ENCODE measurements around the gene RLN3. TPM values are rescaled to one million over a fixed set of nuclear protein-coding genes. Genes with fewer than 3 reads are reported as not detected.
A peak's percentile ranks its signal among the peaks of the same experiment; 100 is the strongest.
"Not testable (repeated sequence)": the region's sequence is repeated elsewhere in the genome, so short reads cannot be mapped to it uniquely, and the experiment has no call there.

RLN3 gene
- total and polyA plus RNA-seq, 2 of the 8 experiments (the other 6 are each of a cell fraction or from before 2014, with no cell fraction given): not detected

- TF ChIP-seq, protein P1, sequence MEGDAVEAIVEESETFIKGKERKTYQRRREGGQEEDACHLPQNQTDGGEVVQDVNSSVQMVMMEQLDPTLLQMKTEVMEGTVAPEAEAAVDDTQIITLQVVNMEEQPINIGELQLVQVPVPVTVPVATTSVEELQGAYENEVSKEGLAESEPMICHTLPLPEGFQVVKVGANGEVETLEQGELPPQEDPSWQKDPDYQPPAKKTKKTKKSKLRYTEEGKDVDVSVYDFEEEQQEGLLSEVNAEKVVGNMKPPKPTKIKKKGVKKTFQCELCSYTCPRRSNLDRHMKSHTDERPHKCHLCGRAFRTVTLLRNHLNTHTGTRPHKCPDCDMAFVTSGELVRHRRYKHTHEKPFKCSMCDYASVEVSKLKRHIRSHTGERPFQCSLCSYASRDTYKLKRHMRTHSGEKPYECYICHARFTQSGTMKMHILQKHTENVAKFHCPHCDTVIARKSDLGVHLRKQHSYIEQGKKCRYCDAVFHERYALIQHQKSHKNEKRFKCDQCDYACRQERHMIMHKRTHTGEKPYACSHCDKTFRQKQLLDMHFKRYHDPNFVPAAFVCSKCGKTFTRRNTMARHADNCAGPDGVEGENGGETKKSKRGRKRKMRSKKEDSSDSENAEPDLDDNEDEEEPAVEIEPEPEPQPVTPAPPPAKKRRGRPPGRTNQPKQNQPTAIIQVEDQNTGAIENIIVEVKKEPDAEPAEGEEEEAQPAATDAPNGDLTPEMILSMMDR (IDR thresholded peaks at IDR 0.05; ENCODE audit: control extremely low read depth in 1 of 3, insufficient read depth in 1 of 3, low read depth in 1 of 3, low read length in 3 of 3): no peak
- TF ChIP-seq POLR2AphosphoS5 (IDR thresholded peaks at IDR 0.05; ENCODE audit: low read depth, low read length) (no peak), HDAC2 (IDR thresholded peaks at IDR 0.05; ENCODE audit: borderline replicate concordance in 1 of 2, low read depth in 2 of 2, low read length in 2 of 2) (0 out of 4 replicates have a peak, but pooled peaks of 1 of the 2 experiments have one; percentile 48)
Observed at GRCh38 chr19:14033946-14034345, 6.0 kb downstream of the RLN3 start (continued).

DNA sequence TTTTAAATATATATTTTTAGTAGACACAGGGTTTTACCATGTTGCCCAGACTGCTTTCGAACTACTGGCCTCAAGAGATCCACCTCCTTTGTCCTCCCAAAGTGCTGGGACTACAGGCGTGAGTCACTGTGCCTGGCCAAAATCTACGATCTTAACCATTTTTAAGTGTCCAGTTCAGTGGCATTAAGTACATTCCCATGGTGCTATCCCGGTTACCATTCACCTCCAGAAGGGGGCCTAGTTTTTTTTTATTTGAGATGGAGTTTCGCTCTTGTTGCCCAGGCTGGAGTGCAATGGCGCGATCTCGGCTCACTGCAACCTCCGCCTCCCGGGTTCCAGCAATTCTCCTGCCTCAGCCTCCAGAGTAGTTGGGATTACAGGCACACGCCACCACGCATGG, 7.2 kb downstream of the RLN3 start:
- not testable (repeated sequence) for H3K4me2 ChIP-seq (ENCODE audit: insufficient read depth in 1 of 2, low read depth in 2 of 2, low read length in 2 of 2); H2BK5ac ChIP-seq (ENCODE audit: low read depth, low read length); H2BK20ac ChIP-seq (ENCODE audit: low read length); H3K27ac ChIP-seq (ENCODE audit: low read depth, low read length); H3K4ac ChIP-seq (replicated peaks; ENCODE audit: insufficient read length, low read depth, low read length); H2BK15ac ChIP-seq (ENCODE audit: low read length); H2AFZ ChIP-seq (ENCODE audit: low read length); DNase-seq (ENCODE audit: low read depth in 1 of 2, low spot score in 2 of 2); H3K23me2 ChIP-seq (ENCODE audit: low read depth, low read length); H4K5ac ChIP-seq (ENCODE audit: insufficient read length, low read depth, low read length); H3K79me2 ChIP-seq (ENCODE audit: control insufficient read depth in 1 of 2, insufficient read depth in 2 of 2, low read length in 2 of 2); H4K91ac ChIP-seq (replicated peaks; ENCODE audit: insufficient read length, low read length); H2BK12ac ChIP-seq (ENCODE audit: low read depth, low read length); H3K56ac ChIP-seq (replicated peaks; ENCODE audit: insufficient read length, low read depth, low read length); H3K4me1 ChIP-seq (replicated peaks in 1 of 4; ENCODE audit: control insufficient read depth in 3 of 4, insufficient read depth in 4 of 4, low read length in 3 of 4); H3K36me3 ChIP-seq (ENCODE audit: control insufficient read depth in 2 of 4, insufficient read depth in 4 of 4, low read length in 3 of 4); FAIRE-seq; H3K14ac ChIP-seq (ENCODE audit: insufficient read length); H3K9ac ChIP-seq (replicated peaks in 1 of 4; ENCODE audit: extremely low read depth in 1 of 4, low read depth in 3 of 4, low read length in 3 of 4); H2BK120ac ChIP-seq (replicated peaks; ENCODE audit: low read depth, low read length); H4K8ac ChIP-seq (ENCODE audit: extremely low read depth, insufficient read depth, low read length); H3K79me1 ChIP-seq (ENCODE audit: low read depth, low read length); H3K4me3 ChIP-seq (ENCODE audit: extremely low read depth in 1 of 4, insufficient read depth in 2 of 4, low read depth in 3 of 4, low read length in 4 of 4); H3K18ac ChIP-seq (ENCODE audit: extremely low read depth, low read length); H4K20me1 ChIP-seq (replicated peaks in 1 of 2; ENCODE audit: control insufficient read depth in 1 of 2, insufficient read depth in 2 of 2, low read length in 2 of 2); H3K9me3 ChIP-seq (ENCODE audit: insufficient read depth in 2 of 2, low read depth in 1 of 2, low read length in 1 of 2); H3K23ac ChIP-seq (ENCODE audit: insufficient read length); H2AK5ac ChIP-seq (ENCODE audit: low read depth, low read length)
- CTCF ChIA-PET (ENCODE audit: partially characterized antibody): interaction anchor here (0.6 to 2.0 kb wide), 9 partner anchors 8 to 149 kb away, joined by 3 to 9 read pairs (median 3); no protein-coding TSS in a partner anchor
- 94% methylated on average over 12 of the region's 12 CpGs; no CpG with 5 or more reads in 1 of the 2 experiments for WGBS, 2 experiments (ENCODE audit: extremely low coverage in 1 of 2, insufficient coverage in 1 of 2, insufficient read length in 1 of 2, insufficient replicate concordance in 2 of 2, low coverage in 1 of 2, low lambda C conversion rate in 2 of 2, missing lambda C conversion rate in 1 of 2)
- POLR2A ChIA-PET (ENCODE audit: partially characterized antibody): interaction anchor here (0.7 to 1.1 kb wide), 4 partner anchors 14 to 99 kb away, joined by 3 to 6 read pairs (median 5); no protein-coding TSS in a partner anchor
- peaks cover 0 to 12% (median 8%) of the 10 kb centered on the region in 4 experiments; a peak in 5 of 7 replicates for H3K27me3 ChIP-seq (replicated peaks in 1 of 4; ENCODE audit: control insufficient read depth in 3 of 4, extremely low read depth in 1 of 4, insufficient read depth in 3 of 4, low read length in 3 of 4)
